Measurements from ENCODE around the gene DOCK10. TPM values are rescaled to one million over a fixed set of nuclear protein-coding genes. Genes with fewer than 3 reads are reported as not detected.

The DOCK10 gene
- 18.3 and 37.3 TPM in 2 replicates for total RNA-seq

GRCh38 chr2:225041851-225042799 is at the start of gene DOCK10:
Gene DOCK10 (minus strand): TSS chr2:225042468. CDS start chr2:225042374, 94 bp downstream.

DNA sequence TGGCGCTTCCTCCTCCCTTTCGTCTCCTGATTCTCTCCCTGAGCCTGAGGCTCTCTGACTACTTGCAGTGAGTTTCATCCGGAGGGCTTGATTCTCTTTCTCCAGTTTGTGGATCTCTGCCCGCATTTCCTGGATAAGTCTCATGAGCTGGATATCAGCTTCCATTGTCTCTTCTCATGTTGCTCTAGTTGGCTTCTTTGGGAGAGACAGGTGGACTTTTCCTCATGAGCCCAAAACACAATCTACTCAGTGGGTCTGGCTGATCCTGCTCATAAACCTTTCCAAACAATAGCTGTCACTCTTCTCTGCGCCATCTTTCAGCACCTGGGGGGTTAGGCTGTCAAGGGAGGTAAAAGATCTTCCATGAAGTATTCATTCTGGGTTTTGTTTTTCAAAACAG is 326.1 kb downstream of the DOCK10 start, which contains the start of gene CCDC195:
Gene CCDC195, minus strand, starts transcription at position 165 of the 400 bp plus-strand sequence. Its CDS starts 0 bp downstream, at position 165.

